Measurements from ENCODE around the gene GALNT6.
"Not testable (repeated sequence)": the region's sequence is repeated elsewhere in the genome, so short reads cannot be mapped to it uniquely, and the experiment has no call there.

Gene GALNT6

DNA sequence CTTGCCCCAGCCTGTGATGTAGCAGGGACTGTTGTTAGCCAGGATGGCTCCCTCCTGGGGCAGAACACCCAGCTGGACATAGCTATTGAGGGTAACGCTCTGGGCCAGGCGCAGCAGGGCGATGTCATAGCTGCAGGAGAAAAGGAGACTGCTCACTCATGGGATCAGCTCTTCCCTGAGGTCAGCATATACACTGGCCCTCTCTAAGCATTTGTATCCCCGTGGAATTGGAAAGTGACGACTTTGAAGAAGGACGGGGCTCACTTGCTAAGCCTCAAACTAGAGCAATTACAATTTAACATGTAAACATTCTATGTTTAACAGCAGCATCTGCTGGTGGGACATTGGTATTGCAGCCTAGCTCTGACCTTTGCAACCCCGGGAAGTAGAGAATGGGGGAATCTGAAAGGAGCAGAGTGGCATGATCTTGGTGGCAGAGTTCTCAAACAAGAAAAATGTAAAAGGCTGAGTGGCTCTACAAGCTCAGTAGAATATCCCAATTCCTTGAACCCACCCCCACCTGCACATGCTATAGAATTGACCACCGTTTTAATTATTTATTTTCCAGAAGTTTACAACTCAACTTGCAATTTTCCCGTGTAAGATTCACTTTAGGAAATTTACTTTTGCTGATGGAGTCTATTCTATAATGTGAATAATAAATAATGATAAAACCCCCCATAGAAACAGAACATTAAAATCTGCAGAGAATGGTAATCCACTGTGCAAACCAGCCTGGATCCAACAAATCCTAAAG lies 49.8 kb downstream of the GALNT6 start:
- DNase-seq (ENCODE audit: low read depth), result peak; percentile 20
- peak overlapping the region; percentile 27 for H3K4me3 ChIP-seq (ENCODE audit: control insufficient read depth, low read depth, low read length)
- peak; percentile 96 for TF ChIP-seq CTCF (IDR thresholded peaks at IDR 0.05; ENCODE audit: control insufficient read depth, insufficient read depth, low read depth, low read length, missing control alignments)

DNA sequence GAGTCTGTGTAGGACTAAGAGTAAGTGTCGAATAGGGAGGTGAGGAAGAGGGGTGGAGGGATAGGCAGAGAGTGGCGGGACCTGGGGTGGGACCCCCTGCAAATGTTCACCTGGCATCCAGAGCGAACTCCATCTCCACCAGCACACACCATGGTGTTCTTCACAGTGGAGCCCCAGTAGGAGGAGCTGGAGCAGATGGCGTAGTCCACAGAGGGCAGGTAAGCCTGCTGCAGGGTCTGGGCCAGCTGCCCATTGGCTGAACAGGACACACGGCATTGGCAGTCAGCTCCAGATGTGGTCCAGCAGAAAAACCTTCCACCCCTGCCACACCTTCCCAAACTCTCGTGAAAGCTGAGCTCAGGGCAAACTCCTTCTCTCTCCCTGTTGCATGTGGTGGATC lies 51.5 kb downstream of the GALNT6 start:
- no peak for TF ChIP-seq CTCF (IDR thresholded peaks at IDR 0.05; ENCODE audit: control insufficient read depth, insufficient read depth, low read depth, low read length, missing control alignments)
- H3K4me3 ChIP-seq (ENCODE audit: control insufficient read depth, low read depth, low read length), result no peak overlapping the region
- DNase-seq (ENCODE audit: low read depth), result no peak

- H3K4me3 ChIP-seq (ENCODE audit: control insufficient read depth, low read depth, low read length); DNase-seq (ENCODE audit: low read depth): not testable (repeated sequence)
Measured at GRCh38 chr12:51337336-51337735, 53.9 kb downstream of the GALNT6 start.

- DNase-seq (ENCODE audit: low read depth), result no peak
- H3K4me3 ChIP-seq (ENCODE audit: control insufficient read depth, low read depth, low read length), result no peak overlapping the region
- TF ChIP-seq CTCF (IDR thresholded peaks at IDR 0.05; ENCODE audit: control insufficient read depth, insufficient read depth, low read depth, low read length, missing control alignments), result no peak
Measured at GRCh38 chr12:51335931-51336330, 55.3 kb downstream of the GALNT6 start.

DNA sequence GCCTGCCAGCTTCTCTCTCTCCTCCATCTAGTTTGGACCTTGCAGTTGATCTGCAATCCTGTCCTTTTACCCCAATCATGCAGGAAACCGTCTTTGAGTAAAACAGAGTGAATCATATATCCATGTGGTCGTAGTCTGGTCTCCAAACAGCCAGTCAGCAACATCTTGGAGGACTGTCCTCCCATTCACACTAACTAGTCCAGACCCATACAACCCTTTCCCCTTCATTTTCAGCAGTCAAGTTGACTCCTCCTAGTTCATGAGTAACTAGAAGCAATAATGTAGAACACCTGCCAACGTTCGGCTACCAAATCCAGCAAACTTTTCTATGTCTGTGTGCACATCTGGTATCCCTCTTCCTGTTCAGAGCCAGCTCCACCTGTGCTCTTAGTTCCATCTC lies 56.4 kb downstream of the GALNT6 start:
- no peak overlapping the region for H3K4me3 ChIP-seq (ENCODE audit: control insufficient read depth, low read depth, low read length)
- peak; percentile 47 for DNase-seq (ENCODE audit: low read depth)
- no peak for TF ChIP-seq CTCF (IDR thresholded peaks at IDR 0.05; ENCODE audit: control insufficient read depth, insufficient read depth, low read depth, low read length, missing control alignments)

DNA sequence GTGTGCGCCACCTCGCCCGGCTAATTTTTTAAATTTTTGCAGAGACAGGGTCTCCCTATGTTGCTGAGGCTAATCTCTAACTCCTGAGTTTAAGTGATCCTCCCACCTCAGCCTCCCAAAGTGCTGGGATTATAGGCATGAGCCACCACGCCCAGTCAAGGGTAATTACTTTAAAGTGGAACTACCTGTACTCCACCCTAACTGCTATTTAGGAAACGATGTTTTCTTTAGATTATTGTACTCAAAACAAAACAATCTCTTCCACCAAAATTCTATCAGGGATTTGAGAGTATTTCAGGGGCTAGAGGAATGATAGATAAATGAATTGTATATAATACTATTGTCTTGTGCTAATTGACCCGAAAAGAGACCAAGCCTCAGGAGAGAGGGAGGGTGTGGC lies 57.7 kb downstream of the GALNT6 start:
- no peak overlapping the region for H3K4me3 ChIP-seq (ENCODE audit: control insufficient read depth, low read depth, low read length)
- DNase-seq (ENCODE audit: low read depth), result no peak
- TF ChIP-seq CTCF (IDR thresholded peaks at IDR 0.05; ENCODE audit: control insufficient read depth, insufficient read depth, low read depth, low read length, missing control alignments), result no peak

GRCh38 chr12:51330186-51330585 lies 61.0 kb downstream of the GALNT6 start:
- DNase-seq (ENCODE audit: low read depth), result no peak
- H3K4me3 ChIP-seq (ENCODE audit: control insufficient read depth, low read depth, low read length), result no peak overlapping the region
- TF ChIP-seq CTCF (IDR thresholded peaks at IDR 0.05; ENCODE audit: control insufficient read depth, insufficient read depth, low read depth, low read length, missing control alignments), result no peak

Data from AG09309 (cell line).